Measurements from ENCODE around the gene RRAGD.

RRAGD gene

DNA sequence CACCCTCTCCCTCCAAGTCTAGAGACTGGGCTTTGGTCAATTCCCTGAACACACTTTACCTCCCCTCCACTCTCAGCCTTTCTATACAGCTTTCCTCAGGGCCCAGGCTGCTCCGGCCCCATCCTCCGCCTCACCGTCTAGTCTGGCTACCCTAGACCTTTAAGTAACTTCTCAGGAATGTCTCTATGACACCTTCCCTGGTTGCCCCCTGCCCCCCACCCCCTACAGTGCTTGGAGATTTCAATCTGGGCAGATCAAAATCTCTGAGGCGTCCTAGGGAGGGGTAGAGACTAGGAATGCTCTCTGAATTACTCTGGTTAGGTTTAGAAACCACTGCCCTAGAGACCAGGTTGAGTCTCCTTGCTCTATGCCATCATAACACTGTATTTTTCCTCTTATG lies 65.6 kb downstream of the RRAGD start:
- no peak for DNase-seq (ENCODE audit: low read depth)

DNA sequence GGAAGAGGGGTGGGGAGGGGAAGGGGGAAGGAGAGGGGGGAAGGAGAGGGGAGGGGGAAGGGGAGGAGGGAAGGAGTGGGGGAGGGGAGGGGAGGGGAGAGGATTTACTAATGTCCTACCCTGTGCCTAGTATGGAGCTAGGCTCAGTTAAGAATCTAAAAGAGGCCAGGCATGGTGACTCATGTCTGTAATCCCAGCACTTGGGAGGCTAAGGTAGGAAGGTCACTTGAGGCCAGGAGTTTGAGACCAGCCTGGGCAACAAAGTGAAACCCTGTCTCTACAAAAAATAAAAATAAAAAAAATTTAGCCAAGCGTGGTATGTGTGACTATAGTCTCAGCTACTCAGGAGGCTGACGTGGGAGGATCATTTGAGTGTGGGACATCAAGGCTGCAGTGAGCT lies 72.5 kb downstream of the RRAGD start:
- no peak for DNase-seq (ENCODE audit: low read depth)

DNA sequence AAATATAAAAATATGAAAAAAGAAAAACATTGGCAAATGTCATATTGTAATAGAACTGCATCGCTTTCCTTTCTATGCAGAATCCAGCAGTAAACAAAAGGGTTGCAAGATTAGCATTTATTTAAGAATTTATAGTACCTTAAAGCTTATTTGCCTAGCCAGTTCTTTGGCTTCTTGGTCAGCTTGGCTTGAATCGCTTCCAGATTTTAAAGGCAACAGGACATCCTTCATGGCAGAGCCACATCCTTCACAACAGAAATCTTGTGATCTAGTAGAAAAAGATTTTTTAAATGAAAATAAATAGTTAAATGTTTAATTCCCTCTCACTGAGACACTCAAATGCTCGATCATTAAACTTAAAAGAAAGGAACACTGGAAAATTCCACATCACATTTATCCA lies 76.9 kb downstream of the RRAGD start:
- no peak for DNase-seq (ENCODE audit: low read depth)

DNA sequence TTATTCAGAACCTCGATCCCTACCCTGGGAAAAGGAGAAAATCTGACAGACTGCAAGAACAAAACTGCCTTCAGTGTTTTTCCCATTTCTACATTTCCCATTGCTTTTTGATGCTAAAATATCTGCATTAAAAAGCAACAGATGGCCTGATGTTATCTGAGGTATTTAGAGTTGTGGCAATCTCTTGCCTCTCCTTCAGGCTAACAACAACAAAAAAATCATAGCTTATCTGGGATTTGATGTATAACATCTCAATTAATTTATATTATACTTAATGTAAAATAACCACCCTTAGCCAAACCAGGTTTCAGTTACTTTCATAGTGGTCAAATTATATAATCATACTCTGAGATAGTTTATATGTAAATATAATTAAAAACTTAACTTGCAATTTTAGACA lies 81.2 kb downstream of the RRAGD start:
- DNase-seq (ENCODE audit: low read depth): no peak

DNA sequence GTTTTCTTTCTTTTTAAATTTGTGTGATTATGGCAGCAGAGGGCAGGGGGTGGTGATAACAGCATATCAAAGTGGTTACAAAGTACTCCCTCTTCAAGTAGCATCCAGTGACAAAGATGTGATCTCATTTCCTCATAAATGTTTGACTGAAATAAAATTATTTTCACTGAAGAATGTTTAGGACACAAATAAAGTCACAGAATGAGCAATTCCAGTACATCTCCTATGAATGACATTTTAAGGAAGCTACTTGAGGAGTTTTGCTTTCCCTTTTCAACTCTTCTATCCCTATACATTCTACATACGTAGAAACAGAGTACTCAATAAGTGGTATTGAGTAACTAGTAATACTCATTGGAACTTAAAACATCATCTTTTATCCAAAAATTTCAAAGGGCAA lies 83.1 kb downstream of the RRAGD start:
- DNase-seq (ENCODE audit: low read depth): no peak

DNA sequence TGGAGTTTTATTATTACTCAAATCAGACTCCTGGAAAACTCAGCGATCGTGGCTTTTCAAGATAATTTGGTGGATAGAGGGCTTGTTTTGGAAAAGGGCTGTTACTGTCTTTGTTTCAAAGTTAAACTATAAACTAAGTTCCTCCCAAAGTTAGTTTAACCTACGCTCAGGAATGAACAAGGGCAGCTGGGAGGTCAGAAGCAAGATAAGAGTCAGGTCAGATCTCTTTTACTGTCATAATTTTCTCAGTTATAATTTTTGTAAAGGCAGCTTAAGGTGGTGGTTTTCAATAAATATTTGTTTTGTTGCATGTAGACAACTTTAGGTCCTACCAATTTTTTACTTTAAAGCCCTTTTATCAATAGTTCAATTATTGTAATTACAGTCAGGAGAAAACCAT lies 87.8 kb downstream of the RRAGD start:
- no peak for DNase-seq (ENCODE audit: low read depth)

DNA sequence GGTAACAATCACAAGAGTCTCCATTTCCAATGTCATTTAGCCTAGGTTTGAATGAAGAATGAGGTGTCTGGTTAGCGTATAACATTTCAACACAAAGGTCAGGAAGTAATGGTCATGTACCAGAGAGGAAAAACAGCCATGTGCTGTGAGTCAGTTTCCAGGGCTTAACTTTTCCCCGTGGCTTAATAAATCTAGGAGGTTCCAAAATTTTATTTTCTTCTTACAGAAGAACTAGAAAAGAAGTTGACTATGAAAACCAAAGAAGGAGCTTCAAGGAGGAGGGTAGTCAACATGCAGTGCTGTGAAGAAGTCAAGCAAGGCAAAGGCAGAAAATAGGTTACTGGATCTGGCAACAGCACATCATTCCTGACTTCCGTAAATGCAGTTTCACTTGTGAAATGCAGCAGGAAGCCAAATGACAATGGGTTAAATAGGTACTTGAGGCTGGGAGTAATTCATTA lies 88.5 kb downstream of the RRAGD start:
- no peak for DNase-seq (ENCODE audit: low read depth)

DNA sequence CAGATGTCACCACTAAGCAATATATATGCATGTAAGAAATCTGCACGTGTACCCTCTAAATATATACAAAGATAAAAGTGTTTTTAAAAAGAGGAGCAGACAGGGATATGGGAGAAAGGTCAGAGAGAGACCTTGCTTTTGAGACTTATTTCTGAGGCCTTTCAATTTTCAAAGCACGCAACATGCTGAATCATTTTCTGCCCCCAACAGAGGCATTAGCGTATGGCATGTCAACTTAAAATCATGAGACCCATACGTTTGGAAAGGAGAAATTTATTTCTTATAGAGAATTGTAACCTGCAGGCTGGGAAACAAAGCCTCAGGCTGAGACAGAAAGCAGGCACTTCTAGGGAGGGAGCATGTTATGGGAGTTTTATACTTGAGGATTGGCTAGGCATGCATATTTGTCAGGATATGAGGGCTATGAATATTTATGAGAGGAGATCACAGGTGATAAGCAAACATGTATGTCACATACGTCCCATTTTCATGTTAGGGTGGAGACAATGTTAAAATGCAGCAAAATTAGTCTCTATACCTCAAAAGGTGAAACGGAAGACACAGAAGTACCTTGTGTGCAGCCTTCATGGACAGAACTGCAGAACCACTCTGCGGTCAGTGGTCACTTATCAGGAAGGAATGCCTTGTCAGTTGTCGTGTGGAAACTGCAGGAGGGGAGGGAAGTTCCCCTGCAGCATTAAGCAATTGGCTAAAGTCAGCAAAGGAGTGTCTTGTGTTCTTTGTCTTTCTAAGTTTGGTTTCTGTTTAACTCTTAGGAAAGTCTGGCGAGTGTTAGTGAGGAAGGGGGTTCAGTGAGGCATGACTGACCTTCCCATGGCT lies 90.7 kb downstream of the RRAGD start:
- DNase-seq (ENCODE audit: low read depth): no peak

DNA sequence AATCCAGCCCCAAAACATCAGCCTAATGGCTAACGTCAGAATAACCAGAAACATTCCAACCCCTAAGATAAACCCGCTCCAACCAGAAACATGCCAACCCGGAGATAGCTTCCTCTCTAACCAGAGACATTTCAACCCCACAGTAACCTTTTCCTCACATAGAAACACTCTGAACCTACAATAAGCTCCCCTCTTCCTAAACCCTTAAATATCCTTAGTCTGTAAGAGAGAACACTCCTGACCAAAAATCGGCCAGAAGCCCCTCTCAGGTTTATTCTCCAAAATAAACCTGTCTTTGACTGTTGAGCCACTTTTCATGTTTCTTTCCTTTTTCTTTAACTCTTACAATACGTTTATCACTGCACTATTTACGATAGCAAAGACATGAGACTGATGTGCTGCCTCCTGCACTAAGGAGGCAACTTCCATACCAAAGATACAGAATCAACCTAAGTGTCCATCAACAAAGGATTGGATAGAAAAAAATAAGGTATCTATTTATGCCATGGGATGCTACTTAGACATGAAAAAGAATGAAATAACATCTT lies 92.0 kb downstream of the RRAGD start:
- DNase-seq (ENCODE audit: low read depth): no peak

DNA sequence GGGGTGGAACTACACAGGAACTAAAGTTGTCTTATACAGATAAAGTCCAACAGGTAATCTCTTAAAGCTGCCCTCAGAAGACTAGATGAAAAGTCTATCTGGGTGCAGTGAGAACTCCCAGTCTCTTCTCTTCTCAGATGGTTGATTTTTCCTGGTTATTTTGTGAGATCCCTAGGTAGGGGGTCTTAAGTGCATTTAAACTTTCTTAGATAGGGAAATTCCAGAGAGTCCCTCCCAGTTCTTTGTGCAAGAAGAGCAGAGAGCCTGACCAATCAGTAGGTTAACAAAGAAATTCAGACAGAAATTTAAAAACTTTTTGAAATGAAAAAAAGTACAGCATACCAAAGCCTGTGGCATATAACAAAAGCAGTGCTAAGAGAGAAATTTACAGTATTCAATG lies 95.0 kb downstream of the RRAGD start:
- DNase-seq (ENCODE audit: low read depth): no peak

DNA sequence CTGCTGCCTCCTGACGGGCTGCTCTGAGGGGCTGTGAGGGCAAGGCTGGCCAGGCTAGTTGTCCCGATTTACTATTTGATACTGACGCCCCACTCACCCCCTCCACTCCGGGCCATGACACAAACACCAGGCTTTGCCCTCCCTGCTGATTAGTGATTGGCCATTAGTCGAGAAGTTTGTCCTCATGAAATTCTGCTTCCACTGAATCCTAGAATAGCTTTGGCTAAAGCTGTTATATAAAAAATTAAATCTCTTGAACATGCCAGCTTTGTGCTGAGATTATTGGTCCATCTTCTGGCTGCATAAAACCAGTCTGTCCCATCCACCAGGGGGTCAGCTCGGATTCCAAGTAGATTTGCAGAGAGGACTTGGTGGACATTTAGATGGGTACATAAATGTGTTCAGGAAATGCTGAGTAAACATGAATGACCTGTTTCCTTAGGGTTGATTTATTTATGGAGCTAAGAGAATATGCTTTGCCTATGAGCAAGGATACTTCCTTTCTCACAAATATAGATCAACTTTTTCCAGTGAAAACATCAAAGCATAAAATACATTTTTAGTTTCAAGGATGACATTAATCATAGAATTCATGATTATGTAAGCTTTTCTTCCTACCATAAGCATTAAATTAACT lies 96.7 kb downstream of the RRAGD start, which contains the start of gene GABRR2:
Gene GABRR2, minus strand, starts transcription at position 51 of the 637 bp plus-strand sequence. CDS start 134 bp downstream, outside the sequence.
- DNase-seq (ENCODE audit: low read depth): no peak

DNA sequence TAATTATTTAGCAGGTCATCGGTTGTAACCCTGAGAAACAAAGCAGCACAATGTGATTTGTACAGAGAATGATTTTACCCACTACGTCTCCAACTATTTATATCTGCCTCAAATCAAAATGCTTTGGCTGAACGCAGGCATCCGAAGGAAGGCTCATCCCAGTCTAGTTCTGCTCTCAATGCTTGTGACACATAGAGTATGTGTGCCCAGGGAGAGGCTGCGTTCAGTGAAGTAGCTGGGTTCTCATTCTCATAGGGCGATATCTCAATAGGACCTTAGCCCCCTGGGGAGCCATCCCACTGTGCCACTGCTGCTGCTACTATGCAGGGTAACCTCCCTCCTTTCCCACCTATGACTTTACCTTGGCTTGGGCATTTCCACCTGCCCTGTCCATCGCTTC lies 97.4 kb downstream of the RRAGD start:
- no peak for DNase-seq (ENCODE audit: low read depth)

Data from stimulated activated CD8-positive, alpha-beta memory T cell treated with anti-CD3 and anti-CD28 coated beads, Interleukin-4, amount 100 ng/mL, for 24 hours (primary cell).